ENCODE results near the gene CRIM1.

GRCh38 chr2:36335597-36335996, 20.0 kb upstream of the CRIM1 start:
- TF ChIP-seq POLR2A (IDR thresholded peaks at IDR 0.05; ENCODE audit: low read length) (no peak), GATA1 (IDR thresholded peaks at IDR 0.05; ENCODE audit: low read depth, low read length) (no peak)

Data from erythroblast (primary cell).